ENCODE measurements around the gene C1orf174.

C1orf174 gene

GRCh38 chr1:3940081-3940753 lies 40.1 kb upstream of the C1orf174 start:
- no peak overlapping the region for H2AFZ ChIP-seq (ENCODE audit: low read length, unreplicated experiment)
- no peak overlapping the region for H3K4me3 ChIP-seq (ENCODE audit: low read depth, low read length)
- H3K4me1 ChIP-seq (ENCODE audit: control insufficient read depth, insufficient read depth, low read length, unreplicated experiment): no peaks in the 10 kb centered on the region
- no peak overlapping the region for H3K27ac ChIP-seq (ENCODE audit: low read depth, low read length)
- H3K36me3 ChIP-seq (ENCODE audit: insufficient read depth, low read length): no peaks in the 10 kb centered on the region
- H3K27me3 ChIP-seq (ENCODE audit: insufficient read depth, low read length): no peaks in the 10 kb centered on the region
- H3K79me2 ChIP-seq (ENCODE audit: control insufficient read depth, insufficient read depth, low read length, unreplicated experiment): no peaks in the 10 kb centered on the region

GRCh38 chr1:3939242-3940080 lies 39.4 kb upstream of the C1orf174 start:
- no peak overlapping the region for H3K4me3 ChIP-seq (ENCODE audit: low read depth, low read length)
- H3K4me1 ChIP-seq (ENCODE audit: control insufficient read depth, insufficient read depth, low read length, unreplicated experiment): no peaks in the 10 kb centered on the region
- no peak overlapping the region for H3K27ac ChIP-seq (ENCODE audit: low read depth, low read length)
- H3K36me3 ChIP-seq (ENCODE audit: insufficient read depth, low read length): no peaks in the 10 kb centered on the region
- H2AFZ ChIP-seq (ENCODE audit: low read length, unreplicated experiment): no peak overlapping the region
- H3K79me2 ChIP-seq (ENCODE audit: control insufficient read depth, insufficient read depth, low read length, unreplicated experiment): no peaks in the 10 kb centered on the region
- no peaks in the 10 kb centered on the region for H3K27me3 ChIP-seq (ENCODE audit: insufficient read depth, low read length)

- no peak overlapping the region for H3K4me3 ChIP-seq (ENCODE audit: low read depth, low read length)
- H3K27ac ChIP-seq (ENCODE audit: low read depth, low read length): no peak overlapping the region
- H3K27me3 ChIP-seq (ENCODE audit: insufficient read depth, low read length): no peaks in the 10 kb centered on the region
- H2AFZ ChIP-seq (ENCODE audit: low read length, unreplicated experiment): no peak overlapping the region
- no peaks in the 10 kb centered on the region for H3K36me3 ChIP-seq (ENCODE audit: insufficient read depth, low read length)
- H3K4me1 ChIP-seq (ENCODE audit: control insufficient read depth, insufficient read depth, low read length, unreplicated experiment): no peaks in the 10 kb centered on the region
- no peaks in the 10 kb centered on the region for H3K79me2 ChIP-seq (ENCODE audit: control insufficient read depth, insufficient read depth, low read length, unreplicated experiment)
Observed at GRCh38 chr1:3932156-3932919, 32.3 kb upstream of the C1orf174 start.

- no peaks in the 10 kb centered on the region for H3K36me3 ChIP-seq (ENCODE audit: insufficient read depth, low read length)
- no peaks in the 10 kb centered on the region for H3K27me3 ChIP-seq (ENCODE audit: insufficient read depth, low read length)
- no peak overlapping the region for H3K27ac ChIP-seq (ENCODE audit: low read depth, low read length)
Observed at GRCh38 chr1:3931007-3931912, 31.2 kb upstream of the C1orf174 start.

GRCh38 chr1:3930301-3931006 lies 30.4 kb upstream of the C1orf174 start:
- H3K4me1 ChIP-seq (ENCODE audit: control insufficient read depth, insufficient read depth, low read length, unreplicated experiment): no peaks in the 10 kb centered on the region
- no peak overlapping the region for H2AFZ ChIP-seq (ENCODE audit: low read length, unreplicated experiment)
- no peaks in the 10 kb centered on the region for H3K79me2 ChIP-seq (ENCODE audit: control insufficient read depth, insufficient read depth, low read length, unreplicated experiment)
- no peak overlapping the region for H3K4me3 ChIP-seq (ENCODE audit: low read depth, low read length)
- no peaks in the 10 kb centered on the region for H3K36me3 ChIP-seq (ENCODE audit: insufficient read depth, low read length)
- H3K27ac ChIP-seq (ENCODE audit: low read depth, low read length): no peak overlapping the region
- no peaks in the 10 kb centered on the region for H3K27me3 ChIP-seq (ENCODE audit: insufficient read depth, low read length)

More at GRCh38 chr1:3931007-3931912, 31.2 kb upstream of the C1orf174 start:
- H2AFZ ChIP-seq (ENCODE audit: low read length, unreplicated experiment): no peak overlapping the region
- H3K4me3 ChIP-seq (ENCODE audit: low read depth, low read length): no peak overlapping the region
- H3K79me2 ChIP-seq (ENCODE audit: control insufficient read depth, insufficient read depth, low read length, unreplicated experiment): no peaks in the 10 kb centered on the region
- H3K4me1 ChIP-seq (ENCODE audit: control insufficient read depth, insufficient read depth, low read length, unreplicated experiment): no peaks in the 10 kb centered on the region

- Histone ChIP-seq H3K4me3 (ENCODE audit: low read depth, low read length) (no peak overlapping the region), H2AFZ (ENCODE audit: low read length, unreplicated experiment) (no peak overlapping the region), H3K79me2 (ENCODE audit: control insufficient read depth, insufficient read depth, low read length, unreplicated experiment) (no peaks in the 10 kb centered on the region), H3K27me3 (ENCODE audit: insufficient read depth, low read length) (peaks cover 4% of the 10 kb centered on the region; the same call in 1 of the 2 replicates), H3K4me1 (ENCODE audit: control insufficient read depth, insufficient read depth, low read length, unreplicated experiment) (no peaks in the 10 kb centered on the region), H3K36me3 (ENCODE audit: insufficient read depth, low read length) (no peaks in the 10 kb centered on the region), H3K27ac (ENCODE audit: low read depth, low read length) (no peak overlapping the region)
Observed at GRCh38 chr1:3929126-3929525, 29.1 kb upstream of the C1orf174 start.

- Histone ChIP-seq H3K4me3 (ENCODE audit: low read depth, low read length) (no peak overlapping the region), H3K79me2 (ENCODE audit: control insufficient read depth, insufficient read depth, low read length, unreplicated experiment) (no peaks in the 10 kb centered on the region), H3K27ac (ENCODE audit: low read depth, low read length) (no peak overlapping the region)
Observed at GRCh38 chr1:3928586-3928985, 28.5 kb upstream of the C1orf174 start.

GRCh38 chr1:3926956-3927355 lies 26.9 kb upstream of the C1orf174 start:
- Histone ChIP-seq H3K36me3 (ENCODE audit: insufficient read depth, low read length) (no peaks in the 10 kb centered on the region), H3K79me2 (ENCODE audit: control insufficient read depth, insufficient read depth, low read length, unreplicated experiment) (no peaks in the 10 kb centered on the region), H3K4me3 (ENCODE audit: low read depth, low read length) (no peak overlapping the region), H2AFZ (ENCODE audit: low read length, unreplicated experiment) (no peak overlapping the region), H3K27me3 (ENCODE audit: insufficient read depth, low read length) (peaks cover 4% of the 10 kb centered on the region), H3K27ac (ENCODE audit: low read depth, low read length) (no peak overlapping the region), H3K4me1 (ENCODE audit: control insufficient read depth, insufficient read depth, low read length, unreplicated experiment) (no peaks in the 10 kb centered on the region)

More at GRCh38 chr1:3928586-3928985, 28.5 kb upstream of the C1orf174 start:
- Histone ChIP-seq H2AFZ (ENCODE audit: low read length, unreplicated experiment) (no peak overlapping the region), H3K36me3 (ENCODE audit: insufficient read depth, low read length) (no peaks in the 10 kb centered on the region), H3K4me1 (ENCODE audit: control insufficient read depth, insufficient read depth, low read length, unreplicated experiment) (no peaks in the 10 kb centered on the region), H3K27me3 (ENCODE audit: insufficient read depth, low read length) (peaks cover 4% of the 10 kb centered on the region; the same call in 1 of the 2 replicates)

GRCh38 chr1:3925762-3926161 lies 25.7 kb upstream of the C1orf174 start:
- Histone ChIP-seq H3K79me2 (ENCODE audit: control insufficient read depth, insufficient read depth, low read length, unreplicated experiment) (no peaks in the 10 kb centered on the region), H3K4me3 (ENCODE audit: low read depth, low read length) (no peak overlapping the region), H3K27ac (ENCODE audit: low read depth, low read length) (no peak overlapping the region), H3K36me3 (ENCODE audit: insufficient read depth, low read length) (no peaks in the 10 kb centered on the region), H2AFZ (ENCODE audit: low read length, unreplicated experiment) (no peak overlapping the region), H3K4me1 (ENCODE audit: control insufficient read depth, insufficient read depth, low read length, unreplicated experiment) (no peaks in the 10 kb centered on the region), H3K27me3 (ENCODE audit: insufficient read depth, low read length) (peaks cover 10% of the 10 kb centered on the region)

All from ACC112 (cell line).